Measurements from ENCODE around the gene CAMK1G. TPM values are rescaled to one million over a fixed set of nuclear protein-coding genes. Genes with fewer than 3 reads are reported as not detected.

CAMK1G gene
- total RNA-seq, 3 donors from 2014 or later, result 0.60 TPM; not detected in 2

GRCh38 chr1:209659909-209660308 is 76.4 kb downstream of the CAMK1G start:
- H3K9me3 ChIP-seq, result no peaks in the 10 kb centered on the region
- H3K4me1 ChIP-seq (ENCODE audit: low read depth), result peaks cover 6% of the 10 kb centered on the region
- no peaks in the 10 kb centered on the region for H3K36me3 ChIP-seq (ENCODE audit: low read depth)
- ATAC-seq, result peak; percentile 19
- TF ChIP-seq, protein P1, sequence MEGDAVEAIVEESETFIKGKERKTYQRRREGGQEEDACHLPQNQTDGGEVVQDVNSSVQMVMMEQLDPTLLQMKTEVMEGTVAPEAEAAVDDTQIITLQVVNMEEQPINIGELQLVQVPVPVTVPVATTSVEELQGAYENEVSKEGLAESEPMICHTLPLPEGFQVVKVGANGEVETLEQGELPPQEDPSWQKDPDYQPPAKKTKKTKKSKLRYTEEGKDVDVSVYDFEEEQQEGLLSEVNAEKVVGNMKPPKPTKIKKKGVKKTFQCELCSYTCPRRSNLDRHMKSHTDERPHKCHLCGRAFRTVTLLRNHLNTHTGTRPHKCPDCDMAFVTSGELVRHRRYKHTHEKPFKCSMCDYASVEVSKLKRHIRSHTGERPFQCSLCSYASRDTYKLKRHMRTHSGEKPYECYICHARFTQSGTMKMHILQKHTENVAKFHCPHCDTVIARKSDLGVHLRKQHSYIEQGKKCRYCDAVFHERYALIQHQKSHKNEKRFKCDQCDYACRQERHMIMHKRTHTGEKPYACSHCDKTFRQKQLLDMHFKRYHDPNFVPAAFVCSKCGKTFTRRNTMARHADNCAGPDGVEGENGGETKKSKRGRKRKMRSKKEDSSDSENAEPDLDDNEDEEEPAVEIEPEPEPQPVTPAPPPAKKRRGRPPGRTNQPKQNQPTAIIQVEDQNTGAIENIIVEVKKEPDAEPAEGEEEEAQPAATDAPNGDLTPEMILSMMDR (IDR thresholded peaks at IDR 0.05), result no peak
- intact Hi-C loops (cut with DNase I, micrococcal nuclease), result no loop called here
- DNase-seq, result no peak
- no peak overlapping the region for H3K4me3 ChIP-seq

GRCh38 chr1:209661071-209661470 is 77.6 kb downstream of the CAMK1G start:
- H3K4me1 ChIP-seq (ENCODE audit: low read depth), result peaks cover 6% of the 10 kb centered on the region
- no peak overlapping the region for H3K4me3 ChIP-seq
- intact Hi-C loops (cut with DNase I, micrococcal nuclease), result no loop called here
- ATAC-seq (no peak), DNase-seq (no peak)
- H3K9me3 ChIP-seq, result no peaks in the 10 kb centered on the region
- TF ChIP-seq, protein P1 (IDR thresholded peaks at IDR 0.05), result no peak
- H3K36me3 ChIP-seq (ENCODE audit: low read depth), result no peaks in the 10 kb centered on the region

- no peak for DNase-seq
- ATAC-seq, result peak; percentile 71
- H3K9me3 ChIP-seq, result no peaks in the 10 kb centered on the region
Measured at GRCh38 chr1:209662879-209663327, 79.4 kb downstream of the CAMK1G start.

More at GRCh38 chr1:209662879-209663327, 79.4 kb downstream of the CAMK1G start:
- intact Hi-C loops (cut with DNase I, micrococcal nuclease), result no loop called here
- H3K36me3 ChIP-seq (ENCODE audit: low read depth), result no peaks in the 10 kb centered on the region
- TF ChIP-seq, protein P1 (IDR thresholded peaks at IDR 0.05), result no peak
- H3K4me3 ChIP-seq, result no peak overlapping the region
- H3K4me1 ChIP-seq (ENCODE audit: low read depth), result peaks cover 6% of the 10 kb centered on the region

Small RNAs within 50 kb of the gene (microRNA-seq; reads per million reads assigned to microRNA genes)
- not detected for gene MIR4260

Other genes starting within 250 kb of the CAMK1G start
- gene LAMB3, start 68.7 kb downstream of the CAMK1G start, total RNA-seq, result 100 to 1,000 TPM in 1 of 3 donors, 10 to 100 TPM in 2; 40.3 to 142 (median 62.1) TPM
- 10 to 100 TPM in 1 of 3 donors, 1 to 10 TPM in 2; 5.8 to 13.5 (median 9.0) TPM for gene G0S2, start 91.7 kb downstream of the CAMK1G start, total RNA-seq
- gene HSD11B1, start 121.1 kb downstream of the CAMK1G start, total RNA-seq, result 1 to 10 TPM in 2 of 3 donors, not detected in 1; 2.8 to 5.7 TPM
- 1 to 10 TPM; 4.7 to 7.7 (median 6.4) TPM for gene TRAF3IP3, start 172.3 kb downstream of the CAMK1G start, total RNA-seq
- gene C1orf74, start 200.8 kb downstream of the CAMK1G start, total RNA-seq, result 1 to 10 TPM; 1.9 to 3.4 (median 2.7) TPM
- gene IRF6, start 222.4 kb downstream of the CAMK1G start, total RNA-seq, result 100 to 1,000 TPM in 1 of 3 donors, 10 to 100 TPM in 2; 42.9 to 115 (median 96.9) TPM
- gene UTP25, start 244.3 kb downstream of the CAMK1G start, total RNA-seq, result 1 to 10 TPM; 5.4 to 8.8 (median 6.7) TPM

Measured in mucosa of descending colon (tissue), 3 donors.